A549 (cell line): ENCODE data around the gene NPBWR2. TPM values are rescaled to one million over a fixed set of nuclear protein-coding genes. Genes with fewer than 3 reads are reported as not detected.

Experiments used
- ATAC-seq, 2 experiments: fragments of 200-7000 bp in 1 of 2; fragments of >200 bp in 1 of 2; cut with Nextera tagmentation in 1 of 2; cut with Tn5 transposase in 1 of 2; 3 replicates each; pipeline versions ENCODE4 v1.8.0 to v1.9.1; 2018 to 2020; ENCODE audit warnings: mild to moderate bottlenecking in 1 of 2, moderate library complexity in 1 of 2
- CTCF ChIA-PET: fragments of 300-600 bp; sonication (Branson Sonifier 250); formaldehyde crosslinking; extraction: SDS; loops from one replicate; lab custom pipeline; 2021; ENCODE audit warnings: antibody characterized with exemption, inconsistent platforms; lab: Yijun Ruan, JAX
- POLR2A ChIA-PET: fragments of 350-600 bp; formaldehyde crosslinking; extraction: SDS; loops from one replicate; lab custom pipeline; 2021; ENCODE audit warnings: antibody characterized with exemption, inconsistent platforms; lab: Yijun Ruan, JAX
- DNase-seq, 2 experiments: peaks; one replicate each; pipeline versions ENCODE4 v3.0.0 to v3.0.0-alpha.2; 2011 to 2016; ENCODE audit warnings: low read depth in 1 of 2, low spot score in 1 of 2
- FAIRE-seq: peaks from 2 replicates; lab custom pipeline; 2011; peaks lifted over from hg19 to GRCh38; lab: Jason Lieb, UNC
- H3K27ac ChIP-seq, 2 experiments: fragments of >200 bp; sonication (Bioruptor Twin); formaldehyde crosslinking; 3 replicates each; pipeline ENCODE4 v1.5.1; 2016 to 2017
- H3K4me1 ChIP-seq: fragments of >200 bp; sonication (Bioruptor Twin); formaldehyde crosslinking; 3 replicates; pipeline ENCODE4 v1.6.1; 2016
- H3K4me2 ChIP-seq: fragments of >200 bp; sonication (Bioruptor Twin); formaldehyde crosslinking; 3 replicates; pipeline ENCODE4 v1.6.1; 2016
- H3K4me3 ChIP-seq: fragments of >200 bp; sonication (Bioruptor Twin); formaldehyde crosslinking; 3 replicates; pipeline ENCODE4 v1.5.1; 2016
- H3K9me3 ChIP-seq: fragments of >200 bp; sonication (Bioruptor Twin); formaldehyde crosslinking; 3 replicates; pipeline ENCODE4 v1.6.1; 2016
- BCL3 ChIP-seq: fragments of >200 bp; sonication (Bioruptor Twin); formaldehyde crosslinking; IDR thresholded peaks from 3 replicates; pipeline ENCODE4 v1.6.1; 2016
- CBX2 ChIP-seq: fragments of 200-600 bp; sonication (generic); IDR thresholded peaks from 2 replicates; pipeline ENCODE4 v1.6.1; 2016; ENCODE audit warnings: low read depth, mild to moderate bottlenecking, borderline replicate concordance
- CTCF ChIP-seq: fragments of >200 bp; sonication (Bioruptor Twin); formaldehyde crosslinking; IDR thresholded peaks from 3 replicates; pipeline ENCODE4 v1.5.1; 2016
- EHMT2 ChIP-seq: fragments of 200-600 bp; sonication (generic); IDR thresholded peaks from 2 replicates; pipeline ENCODE4 v1.6.1; 2016; ENCODE audit warnings: antibody characterized with exemption, low read depth, mild to moderate bottlenecking, moderate library complexity
- EP300 ChIP-seq, 2 experiments: fragments of >200 bp; sonication (Bioruptor Twin); formaldehyde crosslinking; IDR thresholded peaks; 2 replicates in 1 of 2; 3 replicates in 1 of 2; pipeline ENCODE4 v1.6.1; 2016 to 2017
- FOSB ChIP-seq: fragments of 250-450 bp; sonication (Bioruptor Pico); IDR thresholded peaks from 2 replicates; pipeline ENCODE4 v1.5.0; 2020; ENCODE audit warnings: mild to moderate bottlenecking, moderate library complexity
- FOXS1 ChIP-seq: fragments of 250-450 bp; sonication (Bioruptor Pico); IDR thresholded peaks from 2 replicates; pipeline ENCODE4 v1.5.0; 2020; ENCODE audit warnings: mild to moderate bottlenecking, moderate library complexity
- GATA3 ChIP-seq: IDR thresholded peaks from 2 replicates; pipeline ENCODE4 v1.6.1; 2012; ENCODE audit warnings: borderline replicate concordance
- HOXB5 ChIP-seq: fragments of 250-450 bp; sonication (Bioruptor Pico); IDR thresholded peaks from 2 replicates; pipeline ENCODE4 v1.5.0; 2020; ENCODE audit warnings: mild to moderate bottlenecking, moderate library complexity
- JUNB ChIP-seq: fragments of >200 bp; sonication (Bioruptor Twin); formaldehyde crosslinking; IDR thresholded peaks from 2 replicates; pipeline ENCODE4 v1.6.1; 2016
- KDM5A ChIP-seq: fragments of 200-600 bp; sonication (generic); IDR thresholded peaks from 2 replicates; pipeline ENCODE4 v1.6.1; 2016; ENCODE audit warnings: antibody characterized with exemption, mild to moderate bottlenecking
- PBX3 ChIP-seq: IDR thresholded peaks from 2 replicates; pipeline ENCODE4 v1.6.1; 2012
- PHF8 ChIP-seq: fragments of 200-600 bp; sonication (generic); IDR thresholded peaks from 2 replicates; pipeline ENCODE4 v1.6.1; 2016; ENCODE audit warnings: low read depth, mild to moderate bottlenecking, antibody characterized with exemption, moderate library complexity, borderline replicate concordance
- RARB ChIP-seq: fragments of 250-450 bp; sonication (Bioruptor Pico); IDR thresholded peaks from 2 replicates; pipeline ENCODE4 v1.8.0; 2021; ENCODE audit warnings: mild to moderate bottlenecking, moderate library complexity
- RFX5 ChIP-seq: fragments of 450-650 bp; IDR thresholded peaks from 2 replicates; pipeline ENCODE4 v1.7.1; 2014; ENCODE audit warnings: antibody characterized with exemption, mild to moderate bottlenecking, moderate library complexity
- RNF2 ChIP-seq: fragments of 200-600 bp; sonication (generic); IDR thresholded peaks from 2 replicates; pipeline ENCODE4 v1.6.1; 2016; ENCODE audit warnings: low read depth, mild to moderate bottlenecking, antibody characterized with exemption, moderate library complexity, borderline replicate concordance
- SREBF2 ChIP-seq: fragments of 450-650 bp; IDR thresholded peaks from 2 replicates; pipeline ENCODE4 v1.6.1; 2014; ENCODE audit warnings: mild to moderate bottlenecking, moderate library complexity
- TFCP2L1 ChIP-seq: fragments of 250-450 bp; sonication (Bioruptor Pico); IDR thresholded peaks from 2 replicates; pipeline ENCODE4 v1.5.0; 2021; ENCODE audit warnings: mild to moderate bottlenecking
- ZC3H11A ChIP-seq: fragments of 450-650 bp; IDR thresholded peaks from 2 replicates; pipeline ENCODE4 v1.6.1; 2014; ENCODE audit warnings: antibody characterized with exemption, mild to moderate bottlenecking
- ZNF302 ChIP-seq: fragments of 250-450 bp; sonication (Bioruptor Pico); IDR thresholded peaks from 2 replicates; pipeline ENCODE4 v1.9.0; 2021; ENCODE audit warnings: inconsistent platforms, mild to moderate bottlenecking, moderate library complexity
- WGBS: methylation state at CpG from one replicate; pipeline ENCODE4 v1.1.6; 2017; ENCODE audit errors: missing lambda C conversion rate; 5-methylcytosine and 5-hydroxymethylcytosine counted together
- polyA plus RNA-seq, 4 experiments: library from polyadenylated mRNA; depleted of rRNA in 3 of 4; stranded (reverse); fragments of >200 nt; fragmentation: RNase III in 1 of 4; extraction: RNeasy Plus Mini Kit Qiagen cat#74134 plus additional on column Dnase treatment in 1 of 4; gene quantifications; 2 replicates in 3 of 4; 3 replicates in 1 of 4; pipeline ENCODE4 v1.2.3, GENCODE V29; 2011 to 2017
- TF ChIP-seq, protein P1 (sequence below): fragments of 150-350 bp; IDR thresholded peaks from 2 replicates; pipeline ENCODE4 v1.6.1; 2014; ENCODE audit warnings: low read depth, mild to moderate bottlenecking, low read length
- TF ChIP-seq, protein P2 (sequence below): fragments of >200 bp; sonication (Bioruptor Twin); formaldehyde crosslinking; IDR thresholded peaks from 2 replicates; pipeline ENCODE4 v1.6.1; 2016
- TF ChIP-seq, protein P3 (sequence below): fragments of 250-450 bp; sonication (Bioruptor Pico); IDR thresholded peaks from 2 replicates; pipeline ENCODE4 v1.5.0; 2021; ENCODE audit warnings: mild to moderate bottlenecking, moderate library complexity, borderline replicate concordance

Gene NPBWR2
- polyA plus RNA-seq, 2 of the 4 experiments (the other 2 are of a cell fraction): not detected

DNA sequence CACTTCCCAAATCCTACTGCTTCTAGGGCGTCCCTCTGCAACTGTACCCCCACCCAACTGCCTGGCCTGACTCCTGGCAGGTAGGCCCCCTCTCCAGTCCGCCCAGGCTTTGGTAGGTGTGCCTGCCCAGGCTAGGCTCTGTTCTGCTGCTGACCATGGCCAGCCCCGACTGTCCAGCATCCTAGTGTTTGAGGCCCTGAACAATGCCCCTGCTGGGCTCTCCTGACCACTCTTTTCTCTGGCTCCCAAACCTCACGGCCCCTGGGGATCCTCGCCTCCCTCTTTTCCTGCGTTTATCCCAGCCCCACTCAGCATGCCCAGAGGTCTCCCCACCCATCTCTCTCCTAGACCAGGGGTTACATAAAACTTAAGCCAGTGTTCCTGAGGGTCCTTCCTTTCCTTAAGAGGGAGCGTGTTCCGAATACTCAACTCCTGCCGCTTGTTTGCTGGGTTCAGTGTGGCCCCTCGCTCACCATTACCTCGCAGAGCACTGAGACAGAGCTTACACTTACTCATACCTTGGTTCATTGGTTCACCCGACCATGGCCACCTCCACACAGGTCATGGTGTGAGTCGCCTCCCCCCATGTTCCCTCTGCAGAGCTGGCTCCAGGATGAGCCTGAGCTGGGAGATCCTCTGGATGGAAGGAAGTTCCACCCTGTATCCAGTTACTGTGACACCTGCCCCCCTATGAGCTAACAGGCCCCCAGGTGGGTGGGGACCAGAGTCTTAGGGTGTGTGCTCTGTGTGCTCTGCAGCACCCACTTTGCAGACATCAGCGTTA lies 35.8 kb upstream of the NPBWR2 start (continued):
- TF ChIP-seq PHF8: no peak

DNA sequence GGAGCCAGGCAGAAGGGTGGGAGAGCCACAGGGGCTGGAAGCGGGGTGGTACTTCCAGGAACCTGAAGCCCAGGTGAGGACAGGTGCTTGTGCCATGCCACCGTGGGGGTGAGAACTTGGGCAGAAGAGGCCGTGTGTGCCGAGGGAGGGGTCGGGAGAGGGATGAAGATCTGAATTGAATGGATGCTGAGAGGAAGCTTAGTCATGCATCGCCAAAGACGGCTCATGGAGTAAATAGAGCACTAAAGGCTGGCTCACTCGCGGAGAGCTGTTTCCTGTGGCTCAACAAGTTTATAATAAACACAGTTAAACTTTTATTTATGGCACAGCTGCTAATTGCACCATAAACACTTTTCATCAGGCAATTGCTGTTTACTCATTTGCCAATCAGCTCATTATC lies 35.2 kb upstream of the NPBWR2 start:
- DNase-seq: no peak
- CTCF ChIA-PET: interaction anchor here (2.4 kb wide), 1 partner anchor 41 kb away, joined by 10 read pairs; no protein-coding TSS in a partner anchor

GRCh38 chr20:64140956-64141355 lies 33.6 kb upstream of the NPBWR2 start:
- TF ChIP-seq, protein P1, sequence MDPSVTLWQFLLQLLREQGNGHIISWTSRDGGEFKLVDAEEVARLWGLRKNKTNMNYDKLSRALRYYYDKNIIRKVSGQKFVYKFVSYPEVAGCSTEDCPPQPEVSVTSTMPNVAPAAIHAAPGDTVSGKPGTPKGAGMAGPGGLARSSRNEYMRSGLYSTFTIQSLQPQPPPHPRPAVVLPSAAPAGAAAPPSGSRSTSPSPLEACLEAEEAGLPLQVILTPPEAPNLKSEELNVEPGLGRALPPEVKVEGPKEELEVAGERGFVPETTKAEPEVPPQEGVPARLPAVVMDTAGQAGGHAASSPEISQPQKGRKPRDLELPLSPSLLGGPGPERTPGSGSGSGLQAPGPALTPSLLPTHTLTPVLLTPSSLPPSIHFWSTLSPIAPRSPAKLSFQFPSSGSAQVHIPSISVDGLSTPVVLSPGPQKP: no peak
- TF ChIP-seq FOXS1 (CRISPR knock-in tag) (no peak), SREBF2 (no peak), HOXB5 (CRISPR knock-in tag) (no peak), PBX3 (no peak), CBX2 (no peak), RFX5 (no peak), RNF2 (no peak), FOSB (CRISPR knock-in tag) (no peak), JUNB (no peak), RARB (CRISPR knock-in tag) (no peak)
- TF ChIP-seq, protein P2, sequence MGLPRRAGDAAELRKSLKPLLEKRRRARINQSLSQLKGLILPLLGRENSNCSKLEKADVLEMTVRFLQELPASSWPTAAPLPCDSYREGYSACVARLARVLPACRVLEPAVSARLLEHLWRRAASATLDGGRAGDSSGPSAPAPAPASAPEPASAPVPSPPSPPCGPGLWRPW: no peak
- ChIA-PET POLR2A (no interaction called here), CTCF (interaction anchor here (1.0 to 4.5 kb wide), 4 partner anchors 20 to 103 kb away, joined by 3 to 29 read pairs (median 7); partner anchors contain the start of gene LKAAEAR1)
- ATAC-seq (no peak), FAIRE-seq (no peak), DNase-seq (no peak)
- no peak overlapping the region for H3K4me2 ChIP-seq
- H3K4me1 ChIP-seq: no peaks in the 10 kb centered on the region
- 60% methylated on average over 10 of the region's 10 CpGs for WGBS
- H3K9me3 ChIP-seq: peaks cover 15% of the 10 kb centered on the region
- H3K4me3 ChIP-seq: no peak overlapping the region
- no peak overlapping the region for H3K27ac ChIP-seq

More for the DNA sequence above, 35.2 kb upstream of the NPBWR2 start:
- TF ChIP-seq ZNF302 (CRISPR knock-in tag) (no peak), TFCP2L1 (CRISPR knock-in tag) (no peak), BCL3 (no peak), ZC3H11A (no peak), CTCF (no peak), KDM5A (no peak), EHMT2 (no peak), EP300 (IDR thresholded peaks at IDR 0.05) (no peak), GATA3 (no peak)
- TF ChIP-seq, protein P1: no peak
- TF ChIP-seq, protein P3, sequence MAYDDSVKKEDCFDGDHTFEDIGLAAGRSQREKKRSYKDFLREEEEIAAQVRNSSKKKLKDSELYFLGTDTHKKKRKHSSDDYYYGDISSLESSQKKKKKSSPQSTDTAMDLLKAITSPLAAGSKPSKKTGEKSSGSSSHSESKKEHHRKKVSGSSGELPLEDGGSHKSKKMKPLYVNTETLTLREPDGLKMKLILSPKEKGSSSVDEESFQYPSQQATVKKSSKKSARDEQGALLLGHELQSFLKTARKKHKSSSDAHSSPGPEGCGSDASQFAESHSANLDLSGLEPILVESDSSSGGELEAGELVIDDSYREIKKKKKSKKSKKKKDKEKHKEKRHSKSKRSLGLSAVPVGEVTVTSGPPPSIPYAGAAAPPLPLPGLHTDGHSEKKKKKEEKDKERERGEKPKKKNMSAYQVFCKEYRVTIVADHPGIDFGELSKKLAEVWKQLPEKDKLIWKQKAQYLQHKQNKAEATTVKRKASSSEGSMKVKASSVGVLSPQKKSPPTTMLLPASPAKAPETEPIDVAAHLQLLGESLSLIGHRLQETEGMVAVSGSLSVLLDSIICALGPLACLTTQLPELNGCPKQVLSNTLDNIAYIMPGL (CRISPR knock-in tag): no peak
- H3K9me3 ChIP-seq: peaks cover 20% of the 10 kb centered on the region
- no peak overlapping the region for H3K27ac ChIP-seq
- no peak overlapping the region for H3K4me2 ChIP-seq
- no peaks in the 10 kb centered on the region for H3K4me1 ChIP-seq
- 40% methylated on average over 9 of the region's 9 CpGs for WGBS
- FAIRE-seq (no peak), ATAC-seq (no peak)
- H3K4me3 ChIP-seq: no peak overlapping the region
- POLR2A ChIA-PET: no interaction called here
